SK-N-MC (cell line): Measurements from ENCODE around the gene TMEM59L.

ENCODE experiments used
- EZH2 ChIP-seq: fragments of 200-600 bp; sonication (generic); IDR thresholded peaks from one replicate; pipeline ENCODE4 v1.6.1; 2017; ENCODE audit warnings: antibody characterized with exemption
- POLR2AphosphoS5 ChIP-seq: IDR thresholded peaks from 2 replicates; pipeline ENCODE4 v1.6.1; 2012; ENCODE audit warnings: mild to moderate bottlenecking, low read depth, low read length, borderline replicate concordance

- TF ChIP-seq POLR2AphosphoS5 (no peak), EZH2 (no peak)
These were observed 23.7 kb downstream of the TMEM59L start for GRCh38 chr19:18636183-18636968.
